ENCODE measurements around the gene CDH23.

CDH23 gene

DNA sequence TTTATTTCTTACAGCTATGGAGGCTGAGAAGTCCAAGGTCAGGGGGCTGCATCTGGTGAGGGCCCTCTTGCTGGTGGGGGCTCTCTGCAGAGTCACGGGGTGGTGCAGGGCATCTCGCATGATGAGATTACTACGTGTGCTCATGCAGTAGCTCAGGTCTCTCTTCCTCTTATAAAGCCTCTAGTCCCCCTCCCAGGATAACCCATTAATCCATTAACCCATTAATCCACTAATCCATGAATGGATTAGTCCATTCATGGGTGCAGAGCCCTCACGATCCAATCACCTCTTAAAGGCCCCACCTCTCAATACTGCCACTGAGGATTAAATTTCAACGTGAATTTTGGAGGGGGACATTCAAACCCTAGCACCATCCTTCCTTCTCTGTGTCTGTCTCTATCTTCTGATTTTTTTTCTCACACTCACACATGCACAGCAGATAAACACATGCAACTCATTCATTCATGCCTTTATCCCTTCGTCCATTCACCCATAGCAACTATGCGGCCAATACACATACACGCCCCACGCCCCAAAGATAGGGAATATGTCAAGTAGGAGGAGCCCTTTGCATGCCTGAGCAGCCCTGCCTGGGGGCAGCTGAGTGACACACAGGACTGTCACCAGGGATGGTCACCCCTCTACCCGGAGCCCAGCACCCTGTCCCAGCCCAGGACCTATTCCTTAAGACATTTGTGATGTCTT, 236.3 kb downstream of the CDH23 start:
- DNase-seq = no peak

DNA sequence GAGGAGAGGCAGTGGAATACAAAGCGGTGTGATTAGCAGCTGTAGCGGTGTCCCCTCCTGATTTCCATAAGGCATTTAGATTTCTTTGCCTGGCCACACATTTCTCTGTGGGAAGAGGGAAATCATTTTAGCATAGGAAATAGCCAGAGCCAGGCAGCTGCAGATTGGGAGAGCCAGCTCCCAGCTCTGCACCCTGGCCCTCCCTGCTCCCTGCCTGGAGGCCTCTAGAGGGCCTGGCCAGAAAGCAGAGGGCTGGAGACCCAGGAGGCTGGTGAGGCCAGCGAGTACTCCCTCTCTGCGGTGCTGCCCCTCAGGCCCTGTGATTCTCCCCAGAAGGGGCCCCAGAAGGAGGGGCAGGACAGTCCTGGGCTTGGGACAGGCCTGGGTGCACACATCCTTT, 237.2 kb downstream of the CDH23 start:
- no peak for DNase-seq

DNA sequence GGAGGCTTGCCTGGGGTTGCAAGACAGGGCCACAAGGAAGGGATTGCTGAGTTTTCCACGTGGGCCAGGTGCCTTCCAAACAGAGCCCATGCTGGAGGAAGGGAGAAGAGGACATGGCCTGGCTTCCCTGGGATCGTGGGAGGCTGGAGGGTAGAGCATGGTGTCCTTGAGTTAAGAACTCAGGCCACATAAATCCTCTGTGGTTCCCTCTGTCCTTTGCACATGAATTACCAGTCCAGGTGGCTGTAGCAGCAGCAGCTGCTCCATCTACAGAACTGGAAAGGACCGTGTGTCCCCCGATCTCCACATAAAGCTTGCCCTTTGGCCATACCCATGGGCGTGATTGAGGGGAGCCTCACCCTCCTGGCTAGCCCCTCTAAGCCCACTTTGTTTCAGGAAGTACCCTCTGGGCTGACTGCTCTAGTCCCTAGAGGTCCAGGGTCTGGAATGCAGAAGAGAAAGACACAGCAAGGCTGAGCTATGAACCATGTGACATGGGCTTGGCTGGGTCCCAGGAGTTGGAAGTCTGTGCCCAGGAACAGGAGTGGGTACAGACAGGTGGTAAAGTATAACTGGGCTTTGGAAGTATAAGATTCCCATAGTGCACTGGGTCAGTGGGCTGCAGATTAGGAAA, 237.9 kb downstream of the CDH23 start:
- no peak for DNase-seq

DNA sequence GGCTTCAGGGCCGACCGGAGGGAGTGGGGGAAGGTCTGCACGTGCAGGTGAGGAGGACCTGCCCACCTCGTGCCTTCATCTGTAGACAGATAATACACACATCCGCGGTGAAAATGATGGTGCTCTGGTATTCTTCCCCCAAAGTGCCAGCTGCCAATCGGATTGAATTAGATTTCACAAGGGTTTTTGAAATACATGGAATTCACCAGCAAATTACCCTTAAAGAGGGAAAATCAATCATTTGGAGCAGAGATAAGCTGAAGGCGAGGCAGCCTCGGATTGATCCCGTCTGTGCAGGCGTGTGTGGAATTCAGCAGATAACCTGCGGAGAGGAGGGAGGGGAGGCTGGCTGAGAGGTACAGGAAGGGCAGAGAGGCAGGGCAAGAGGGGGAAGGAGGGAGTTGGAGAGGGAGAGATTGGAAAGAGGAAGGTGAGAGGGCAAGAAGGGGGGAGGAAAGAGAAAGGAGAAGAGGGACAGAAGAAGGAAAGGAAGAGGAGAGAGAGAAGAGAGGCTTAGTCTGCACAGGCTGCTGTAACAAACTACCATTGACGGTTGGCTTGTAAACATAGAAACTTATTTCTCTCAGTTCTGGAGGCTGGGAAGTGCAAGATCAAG, 238.6 kb downstream of the CDH23 start:
- DNase-seq = no peak

DNA sequence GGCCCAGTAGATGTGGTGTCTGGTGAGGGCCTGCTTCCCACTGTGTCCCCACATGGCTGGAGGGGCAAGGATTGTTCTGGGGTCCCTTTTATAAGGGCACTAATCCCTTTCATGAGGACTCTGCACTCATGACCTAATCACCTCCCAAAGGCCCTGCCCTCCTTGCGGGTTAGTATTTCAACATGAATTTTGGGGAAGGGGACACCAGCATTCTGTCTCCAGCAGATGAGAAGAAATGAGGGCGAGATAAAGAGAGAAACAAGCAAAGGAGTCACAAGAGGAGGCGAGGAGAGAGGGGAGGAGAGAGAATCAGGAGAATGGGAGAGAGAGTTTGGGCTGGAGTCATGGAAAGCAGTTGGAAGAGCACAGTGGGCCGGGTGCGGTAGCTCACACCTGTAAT, 239.1 kb downstream of the CDH23 start:
- no peak for DNase-seq

DNA sequence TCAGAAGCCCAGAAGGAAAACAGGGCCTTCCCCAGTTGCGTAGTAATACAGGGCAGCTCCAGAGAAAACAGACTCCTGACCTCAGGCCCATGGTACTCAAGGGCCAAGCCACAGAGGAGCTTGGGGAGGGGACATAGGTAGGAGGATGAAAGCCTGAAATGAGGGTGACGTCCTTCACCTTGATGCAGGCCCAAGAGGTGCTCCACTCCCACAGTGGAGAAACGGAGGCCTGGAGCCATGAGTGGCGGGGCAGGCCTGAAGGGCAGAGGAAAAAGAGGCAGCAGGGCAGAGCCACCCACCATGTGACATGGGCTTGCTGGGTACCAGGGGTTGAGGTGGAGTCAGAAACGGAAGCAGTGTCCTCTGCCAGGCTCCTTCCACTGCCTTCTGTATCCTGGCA, 239.9 kb downstream of the CDH23 start:
- DNase-seq = no peak

DNA sequence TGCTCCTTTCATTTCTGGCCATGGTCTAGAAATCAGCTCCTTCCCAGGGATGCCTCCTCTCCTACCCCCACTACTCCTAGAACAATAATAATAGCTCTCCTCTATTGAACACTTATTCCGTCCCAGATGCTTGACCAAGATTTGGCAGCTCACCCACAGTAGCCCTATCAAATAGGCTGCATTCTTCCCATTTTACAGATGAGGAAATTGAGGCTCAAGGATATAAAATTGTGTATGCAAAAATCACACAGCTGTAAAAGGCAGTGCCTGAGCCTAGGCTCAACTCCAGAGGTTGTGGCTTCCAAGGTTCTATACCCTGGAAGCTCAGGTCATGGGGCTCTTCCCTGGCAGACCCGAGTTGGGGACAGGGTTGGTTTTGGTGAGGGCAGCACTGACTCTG, 240.6 kb downstream of the CDH23 start:
- DNase-seq = no peak

DNA sequence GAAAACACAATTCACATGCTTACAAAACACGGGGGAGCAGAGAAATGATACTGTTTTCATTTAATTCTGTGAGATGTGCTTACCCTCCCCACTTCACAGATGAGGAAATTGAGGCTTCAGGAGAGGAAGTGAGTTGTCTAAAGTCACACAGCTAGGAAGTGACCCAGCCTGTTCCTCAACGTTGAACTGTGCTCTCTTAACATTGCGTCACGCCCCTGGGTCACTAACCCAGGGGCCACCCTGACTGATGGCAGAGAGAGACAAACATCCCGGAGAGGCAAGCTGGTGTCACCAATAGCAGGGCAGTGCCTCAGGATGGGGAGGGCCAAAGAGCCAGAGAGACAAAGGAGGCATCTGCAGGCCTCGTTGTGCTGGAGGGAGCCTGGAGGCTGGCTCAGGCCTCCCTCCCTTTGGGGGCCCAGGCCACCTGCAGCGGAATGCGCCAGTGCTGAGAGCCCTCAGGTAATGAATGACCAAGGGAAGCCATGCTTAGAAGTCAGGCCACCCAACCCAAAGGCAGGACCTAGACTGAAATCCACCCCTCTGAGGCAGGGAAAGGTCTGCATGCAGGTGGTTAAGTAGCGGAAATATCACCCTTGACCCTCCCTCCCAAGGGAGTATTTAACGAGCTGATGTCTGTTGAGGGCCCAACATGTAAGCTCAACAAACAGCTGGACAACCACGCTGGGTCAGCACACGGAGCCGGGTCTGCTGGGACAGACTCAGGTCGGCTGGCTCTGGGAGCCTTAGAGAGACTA, 241.5 kb downstream of the CDH23 start:
- DNase-seq = no peak

DNA sequence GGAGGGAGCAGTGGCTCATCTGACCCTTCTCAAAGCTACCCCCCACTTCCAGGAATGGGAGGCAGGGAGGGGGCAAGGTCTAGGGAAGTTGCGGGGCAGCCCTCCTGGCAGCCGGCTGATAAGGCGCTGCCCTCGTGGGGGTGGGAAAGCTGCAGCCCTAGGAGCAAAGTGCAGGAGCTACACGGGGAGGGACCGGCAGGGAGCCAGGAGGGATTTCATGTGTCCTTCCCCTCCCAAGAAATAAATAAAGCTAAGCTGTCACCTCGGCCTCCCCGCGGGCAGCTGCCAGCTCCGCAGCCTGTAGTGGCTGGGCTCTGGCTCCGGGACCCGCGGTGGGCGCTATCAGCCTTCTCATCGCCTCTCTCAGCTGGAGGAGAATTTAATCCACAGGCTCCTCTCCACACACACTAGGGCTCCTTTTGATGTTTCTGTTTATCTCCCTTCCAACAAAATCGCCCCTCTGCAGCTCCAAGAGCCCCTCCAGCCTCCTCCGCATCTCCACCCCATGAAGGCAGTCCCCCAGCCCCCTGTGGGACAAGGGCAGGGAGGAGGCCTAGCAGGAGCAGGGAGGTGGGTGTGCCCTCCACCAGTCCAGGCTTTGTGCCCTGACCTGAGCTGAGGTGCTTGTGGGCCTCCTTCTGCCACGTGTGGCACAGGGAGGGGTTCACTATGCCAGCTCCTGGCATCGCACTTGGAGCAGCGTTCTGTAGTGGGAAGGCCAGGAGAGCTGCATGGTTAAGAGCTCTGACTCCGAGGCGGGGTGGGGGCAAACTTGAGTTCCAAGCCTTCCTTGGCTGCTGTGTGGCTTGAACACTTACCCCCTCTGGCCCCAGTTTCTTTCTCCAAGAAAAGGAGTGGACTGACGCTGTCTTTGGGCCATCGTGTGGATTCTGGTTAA, 242.4 kb downstream of the CDH23 start:
- DNase-seq = no peak

DNA sequence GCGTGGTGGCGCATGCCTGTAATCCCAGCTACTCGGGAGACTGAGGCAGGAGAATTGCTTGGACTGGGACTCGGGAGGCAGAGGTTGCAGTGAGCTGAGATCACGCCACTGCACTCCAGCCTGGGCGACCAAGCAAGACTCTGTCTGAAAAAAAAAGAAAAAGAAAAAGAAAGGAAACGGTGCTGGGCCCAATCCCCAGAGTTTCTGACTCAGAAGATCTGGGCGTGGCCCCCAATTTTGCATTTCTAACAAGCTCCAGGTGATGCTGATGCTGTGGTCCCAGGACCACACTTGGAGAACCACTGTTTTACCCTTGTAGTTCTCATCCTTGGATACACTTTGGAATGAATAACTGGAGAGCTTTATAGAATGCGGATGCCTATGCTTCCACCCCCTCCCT, 243.9 kb downstream of the CDH23 start:
- no peak for DNase-seq

DNA sequence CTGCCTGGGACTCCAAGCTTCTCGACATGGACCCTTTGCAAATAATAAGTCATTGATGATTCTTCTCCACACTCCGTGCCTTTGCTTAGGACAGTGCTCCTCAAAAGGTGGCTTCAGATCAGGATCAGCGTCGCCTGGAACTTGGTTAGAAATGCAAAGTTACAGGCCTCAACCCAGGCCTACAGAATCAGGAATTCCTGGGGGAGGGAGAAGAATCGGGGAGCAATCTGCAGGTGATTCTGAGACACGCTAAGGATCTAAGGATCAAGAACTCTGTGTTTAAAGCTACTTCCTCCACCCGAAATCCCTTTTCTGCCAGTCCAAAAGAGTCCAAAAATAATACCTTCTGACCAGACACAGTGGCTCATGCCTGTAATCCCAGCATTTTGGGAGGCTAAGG, 244.7 kb downstream of the CDH23 start:
- no peak for DNase-seq

DNA sequence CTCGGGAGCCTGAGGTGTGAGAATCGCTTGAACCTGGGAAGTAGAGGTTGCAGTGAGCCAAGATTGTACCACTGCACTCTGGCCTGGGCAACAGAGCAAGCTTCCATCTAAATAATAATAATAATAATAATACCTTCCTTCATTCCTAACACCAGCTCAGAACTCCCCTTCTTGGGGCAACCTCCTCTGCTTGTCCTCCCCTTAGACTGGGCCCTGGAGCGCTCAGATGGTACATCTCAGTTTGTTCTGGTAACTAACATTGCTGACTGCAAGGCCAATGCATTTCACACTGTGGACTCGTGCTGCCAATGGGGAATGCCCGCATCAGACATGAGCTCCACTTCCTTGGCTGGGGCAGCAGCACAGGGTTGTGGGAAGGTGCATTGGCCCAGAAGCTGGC, 245.3 kb downstream of the CDH23 start:
- DNase-seq = no peak

DNA sequence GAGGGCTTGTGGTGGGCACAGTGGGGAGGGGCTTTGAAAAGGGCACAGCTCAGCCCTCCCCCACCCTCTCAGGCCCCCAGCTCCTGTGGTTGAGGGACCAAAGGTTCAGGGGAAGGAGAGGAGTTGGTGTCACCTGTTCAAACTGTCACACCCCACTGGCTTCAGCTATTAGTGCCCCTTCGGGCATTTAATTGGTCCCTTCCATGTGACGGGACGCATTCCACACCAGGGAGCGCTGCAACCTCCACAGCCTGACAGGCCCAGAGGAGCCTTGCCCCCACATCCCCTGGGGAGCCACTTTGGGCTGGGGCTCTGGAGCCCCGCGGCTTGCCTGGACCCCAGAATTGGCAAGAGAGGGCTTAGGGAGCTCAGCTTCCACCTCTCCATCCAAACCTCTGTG, 247.2 kb downstream of the CDH23 start:
- no peak for DNase-seq

DNA sequence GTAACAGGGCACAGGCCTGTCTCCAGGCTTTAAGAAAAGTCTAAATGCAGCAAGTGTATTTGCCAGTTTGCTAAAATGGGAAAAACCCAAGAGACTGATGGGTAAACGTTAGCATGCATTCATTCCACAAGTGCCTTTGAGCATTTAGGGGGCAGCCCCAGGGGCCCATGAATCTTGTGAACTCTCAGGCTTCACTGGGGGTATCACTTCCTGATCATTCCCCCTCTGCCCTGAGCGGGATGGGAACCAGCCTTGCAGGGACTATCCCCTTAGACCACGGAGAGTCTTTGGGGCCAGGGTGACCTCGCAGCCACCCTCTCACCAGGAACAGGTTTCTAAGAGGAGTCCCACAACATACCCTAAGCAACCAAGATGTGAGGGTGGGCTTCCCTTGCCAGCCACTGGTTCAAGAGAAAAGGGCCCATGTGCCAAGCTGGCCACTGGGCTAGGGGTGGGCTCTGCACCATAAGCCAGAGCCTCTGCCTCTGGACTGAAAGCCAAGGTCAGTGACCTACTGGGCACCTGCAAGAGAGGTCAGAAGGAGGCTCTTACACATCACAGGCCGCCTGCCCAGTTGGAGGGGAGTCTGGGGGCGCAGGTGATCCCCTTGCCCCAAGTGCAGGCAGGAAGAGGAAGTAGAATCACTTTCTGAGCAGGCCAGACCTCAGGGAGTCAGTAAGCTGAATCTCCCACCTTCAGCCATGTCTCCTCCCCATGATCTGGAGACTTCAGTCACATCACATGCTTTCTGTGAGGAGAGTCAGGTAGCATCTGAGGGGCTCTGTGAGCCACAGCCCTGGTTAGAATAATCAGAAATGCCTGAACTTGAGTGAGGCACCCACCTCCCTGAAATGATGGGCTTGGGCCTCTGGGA, 247.8 kb downstream of the CDH23 start:
- no peak for DNase-seq

DNA sequence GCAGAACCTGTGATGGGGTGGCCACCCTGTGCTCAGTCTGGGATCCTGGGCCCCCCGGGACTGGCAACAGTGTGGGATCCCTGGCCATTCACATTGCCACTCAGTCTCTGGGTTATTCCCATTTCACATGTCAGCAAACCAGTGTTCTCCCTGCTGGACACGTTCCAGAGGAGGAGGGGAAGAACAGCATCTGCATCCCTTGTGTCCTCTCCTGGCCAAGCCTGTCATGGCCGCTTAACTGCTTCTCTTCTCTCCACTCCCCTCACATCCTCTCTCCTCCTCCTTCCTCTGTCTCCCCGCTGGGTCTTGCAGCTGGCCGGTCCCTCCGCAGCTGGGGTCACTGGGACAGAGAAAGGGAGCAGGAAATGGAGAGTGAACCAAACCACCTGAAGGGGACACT, 248.5 kb downstream of the CDH23 start:
- no peak for DNase-seq

DNA sequence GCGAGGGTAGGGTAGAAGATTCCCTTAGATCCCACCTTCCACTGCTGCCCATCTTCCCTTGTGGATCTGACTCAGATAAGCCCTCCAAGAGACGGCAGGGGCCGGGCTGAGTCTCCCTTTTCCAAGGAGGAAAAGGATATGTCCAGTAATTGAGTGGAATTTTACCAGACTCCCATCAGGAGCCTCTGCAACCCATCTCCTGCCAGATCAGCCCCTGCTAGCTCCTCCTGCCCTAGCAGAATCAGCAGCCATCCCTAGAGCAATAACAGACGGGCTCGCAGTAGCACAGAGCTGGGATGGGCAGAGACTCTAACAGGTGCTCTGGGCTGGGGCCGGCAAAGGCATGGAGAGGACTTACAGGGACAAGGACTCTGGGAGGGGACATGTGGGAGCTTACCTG, 249.3 kb downstream of the CDH23 start:
- no peak for DNase-seq

DNA sequence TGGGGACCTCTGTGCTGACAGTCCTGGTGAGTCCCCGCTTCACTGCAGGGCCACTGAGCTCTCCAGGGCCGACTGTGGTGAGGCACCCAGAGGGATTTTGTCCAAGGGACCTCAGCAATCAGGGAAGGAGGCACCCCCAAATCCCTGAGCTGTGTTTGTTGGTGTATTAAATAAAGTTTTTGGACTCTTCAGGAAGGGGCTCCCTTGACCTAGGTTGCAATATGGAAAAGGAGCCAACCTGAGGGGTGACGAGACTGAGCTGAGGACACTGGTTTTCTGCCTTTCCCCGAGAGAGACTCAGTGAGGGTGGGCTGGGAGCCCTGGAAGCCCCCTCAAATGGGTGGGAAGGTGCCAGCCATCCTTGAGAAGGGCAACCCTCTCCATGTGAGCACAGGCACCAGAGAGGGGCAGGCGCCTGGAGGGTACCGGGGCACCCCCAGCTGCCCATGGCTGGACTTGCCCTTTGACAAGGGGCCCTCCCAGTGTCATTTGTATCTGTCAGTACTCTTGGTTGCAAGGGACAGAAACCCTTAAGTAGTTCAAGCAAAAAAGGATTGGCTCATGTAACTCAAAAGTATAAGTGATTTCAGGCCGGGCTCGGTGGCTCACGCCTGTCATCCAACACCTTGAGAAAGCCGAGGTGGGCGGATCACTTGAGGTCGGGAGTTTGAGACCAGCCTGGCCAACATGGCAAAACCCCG, 250.0 kb downstream of the CDH23 start:
- no peak for DNase-seq

DNA sequence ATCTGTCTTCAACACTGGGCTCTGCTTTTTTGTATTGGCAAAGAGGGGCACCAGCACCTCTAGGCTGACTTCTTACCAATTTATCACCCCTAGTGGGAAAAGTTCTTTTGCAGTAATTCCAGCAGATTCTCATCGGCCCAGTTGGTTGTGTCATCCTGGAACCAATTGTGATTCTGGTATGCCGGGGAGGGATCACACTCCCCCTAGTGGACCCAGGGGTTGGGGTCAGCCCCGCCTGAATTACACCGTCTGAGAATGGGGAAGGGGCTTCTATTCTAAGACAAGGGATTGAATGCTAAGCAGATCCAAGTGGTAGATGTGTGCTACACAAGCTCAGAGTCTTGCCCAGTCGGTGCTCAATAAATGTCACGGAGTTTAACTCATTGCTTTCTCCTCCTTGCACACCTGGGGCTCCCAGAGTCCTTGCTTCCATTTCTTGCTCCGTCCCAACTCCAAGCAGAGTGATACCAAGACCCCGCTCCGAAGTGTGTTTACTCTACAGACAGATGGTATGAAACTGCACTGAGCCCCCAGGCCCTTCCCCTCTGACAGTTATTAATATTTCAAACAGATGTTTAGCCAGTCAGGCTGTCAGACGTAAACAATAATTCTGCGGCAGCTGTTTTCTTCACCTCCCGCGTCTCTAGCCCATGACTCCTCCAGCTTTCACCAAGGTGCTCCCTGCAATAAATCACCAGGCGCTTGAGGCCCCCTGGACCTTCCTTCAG, 251.0 kb downstream of the CDH23 start:
- no peak for DNase-seq

DNA sequence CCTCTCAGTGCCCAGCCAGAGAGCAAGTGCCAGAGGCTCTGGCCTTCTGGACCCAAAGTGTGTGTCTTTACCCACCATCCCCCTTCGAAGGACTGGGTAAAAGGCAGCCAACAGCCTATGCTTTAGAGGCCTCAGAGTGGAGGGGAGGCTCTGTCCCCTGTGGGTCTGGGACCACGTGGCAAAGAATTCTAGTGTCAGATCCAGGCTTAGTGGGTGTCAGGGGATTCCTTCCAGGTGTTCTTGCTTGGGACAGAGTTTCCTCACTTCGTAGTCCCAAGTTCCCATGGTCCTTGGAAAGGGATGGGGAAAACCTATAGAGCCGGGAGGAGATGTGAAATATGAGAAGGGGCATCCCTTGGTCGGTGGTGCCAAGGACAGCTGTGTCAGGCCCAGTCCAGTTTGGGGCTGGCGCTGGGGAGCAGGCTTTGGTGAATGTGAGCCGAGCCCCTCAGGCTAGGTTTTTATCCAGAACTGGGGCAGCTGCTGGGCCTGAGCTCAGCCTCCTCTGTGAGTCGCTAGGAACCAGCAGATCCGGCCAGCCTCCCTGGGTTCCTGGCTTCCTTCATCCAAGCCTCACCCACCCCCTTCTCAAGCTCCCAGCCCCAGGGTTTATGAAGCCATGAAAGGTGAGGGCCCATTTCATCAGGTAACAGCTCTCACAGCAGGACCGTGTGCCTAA, 251.7 kb downstream of the CDH23 start:
- no peak for DNase-seq

DNA sequence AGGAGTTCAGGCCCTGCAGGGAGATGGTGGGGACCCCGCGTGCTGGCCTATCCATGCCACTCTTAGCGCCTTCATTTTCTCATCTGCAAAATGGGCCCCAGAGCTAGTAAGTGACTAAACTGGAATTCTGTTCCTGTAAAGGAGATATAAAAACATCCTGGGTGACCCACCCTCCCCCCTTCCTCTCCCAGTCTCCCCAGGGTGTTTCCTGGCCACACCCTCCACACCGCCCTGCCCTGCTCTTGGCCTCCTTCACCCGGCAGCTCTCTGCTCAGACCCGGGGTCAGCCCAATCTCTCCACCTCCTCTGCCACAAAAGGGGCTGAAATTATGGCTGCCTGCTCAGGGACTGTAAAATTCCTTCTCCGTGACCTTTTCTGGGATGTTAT, 252.2 kb downstream of the CDH23 start:
- no peak for DNase-seq

Measured in activated naive CD4-positive, alpha-beta T cell (primary cell).